NCI-H510A (cell line): ENCODE results near the gene RNF19B.

ENCODE experiments used
- DNase-seq: peaks from one replicate; lab custom pipeline; 2025; lab: John Stamatoyannopoulos, UW

The RNF19B gene

DNA sequence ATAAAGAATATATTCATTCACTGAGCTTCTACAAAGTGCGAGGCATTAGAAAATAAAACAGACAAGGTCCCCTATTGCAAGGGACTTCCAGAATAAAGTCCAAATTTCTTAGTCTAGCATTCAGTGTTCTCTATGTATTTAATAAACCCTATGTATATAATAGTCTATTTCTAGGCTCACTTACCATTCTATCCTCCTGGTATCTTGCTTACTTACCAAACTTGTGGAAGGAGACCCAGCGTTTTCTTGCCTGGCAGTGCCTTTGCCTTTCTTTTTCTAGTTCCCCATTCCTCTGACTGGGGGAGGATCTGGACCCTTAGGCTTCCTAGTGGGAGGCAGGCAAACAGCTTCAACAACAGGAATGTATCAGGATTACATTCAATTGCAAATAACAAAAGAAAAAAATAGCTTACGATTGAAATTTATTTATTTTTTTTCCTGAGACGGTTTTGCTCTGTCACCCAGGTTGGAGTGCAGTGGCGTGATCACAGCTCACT lies 690 bp upstream of the RNF19B start:
- no peak for DNase-seq

DNA sequence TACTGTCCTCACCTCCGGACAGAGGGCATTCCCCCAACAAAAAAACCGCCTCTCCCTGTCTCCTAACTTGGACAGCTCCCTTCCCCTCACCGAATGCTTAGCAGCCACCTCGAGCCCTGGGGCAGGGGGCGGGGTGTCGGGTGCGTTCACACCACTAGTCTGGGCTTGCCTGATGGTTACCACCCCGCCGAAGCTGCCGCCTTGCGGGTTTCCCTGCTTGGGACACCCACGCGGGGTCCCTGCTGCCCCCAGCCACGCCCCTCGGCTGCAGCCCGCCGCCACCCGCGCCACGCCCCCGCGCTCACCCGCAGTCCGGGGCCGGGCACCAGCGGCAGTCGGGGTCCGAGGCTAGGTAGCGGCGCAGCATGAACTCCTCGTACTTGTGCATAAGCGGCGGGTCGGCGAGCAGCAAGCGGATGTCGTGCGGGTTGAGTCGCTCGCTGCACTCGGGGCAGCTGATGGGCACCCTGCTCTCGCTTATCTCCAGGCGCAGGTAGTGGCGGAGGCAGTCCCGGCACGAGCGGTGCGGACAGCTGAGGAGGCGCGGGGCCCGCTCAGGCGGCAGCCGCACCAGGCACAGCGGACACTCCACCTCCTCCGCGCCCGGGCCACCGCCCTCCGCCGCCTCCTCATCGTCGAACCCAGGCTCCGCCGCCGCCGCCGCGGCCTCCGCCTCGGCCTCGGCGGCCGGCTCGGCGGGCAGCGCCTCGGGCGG lies 706 bp downstream of the RNF19B start:
- DNase-seq: peak; percentile 56

GRCh38 chr1:32962248-32962896 lies 2.2 kb downstream of the RNF19B start:
- no peak for DNase-seq

- no peak for DNase-seq
Measured at GRCh38 chr1:32960819-32961355, 3.7 kb downstream of the RNF19B start.

DNA sequence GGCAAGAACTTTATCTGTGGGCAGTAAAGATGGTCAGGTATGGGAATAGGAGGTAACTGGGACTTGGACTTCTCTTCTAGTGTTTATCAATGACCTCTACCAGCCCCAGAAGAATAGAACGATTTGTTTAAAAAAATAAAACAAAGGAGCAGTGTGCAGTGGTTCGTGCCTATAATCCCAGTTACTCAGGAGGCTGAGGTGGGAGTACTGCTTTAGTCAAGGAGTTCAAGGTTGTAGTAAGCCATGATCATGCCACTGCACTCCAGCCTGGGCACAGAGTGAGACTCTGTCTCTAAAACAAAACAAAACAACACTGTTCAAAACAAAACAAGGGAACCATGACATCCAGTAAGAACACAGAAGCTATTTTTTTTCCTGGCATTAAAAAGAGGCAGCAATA lies 4.3 kb downstream of the RNF19B start:
- no peak for DNase-seq

DNA sequence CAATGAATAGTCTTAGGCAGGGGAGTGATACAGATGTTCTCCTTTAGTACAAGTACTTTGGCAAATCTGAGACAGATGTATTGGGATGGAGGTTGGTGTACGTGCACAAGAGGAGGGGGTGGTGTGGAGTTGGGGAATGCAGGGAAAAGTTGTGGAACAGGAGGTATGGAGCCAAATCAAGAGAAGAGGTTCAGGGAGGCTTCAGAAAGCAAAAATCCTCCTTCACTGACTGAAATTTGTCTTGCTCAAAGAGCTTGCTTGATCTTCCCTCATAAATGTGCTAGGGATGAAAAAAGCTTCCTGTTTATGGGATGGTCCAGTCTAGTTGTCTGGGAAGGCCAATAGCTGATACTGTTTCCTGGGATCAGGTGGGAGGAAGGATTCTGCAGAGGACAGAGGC lies 5.8 kb downstream of the RNF19B start:
- DNase-seq: no peak

GRCh38 chr1:32957017-32957416 lies 7.6 kb downstream of the RNF19B start:
- no peak for DNase-seq

GRCh38 chr1:32954168-32954567 lies 10.4 kb downstream of the RNF19B start:
- DNase-seq: no peak

- no peak for DNase-seq
Measured at GRCh38 chr1:32953495-32953894, 11.1 kb downstream of the RNF19B start.

DNA sequence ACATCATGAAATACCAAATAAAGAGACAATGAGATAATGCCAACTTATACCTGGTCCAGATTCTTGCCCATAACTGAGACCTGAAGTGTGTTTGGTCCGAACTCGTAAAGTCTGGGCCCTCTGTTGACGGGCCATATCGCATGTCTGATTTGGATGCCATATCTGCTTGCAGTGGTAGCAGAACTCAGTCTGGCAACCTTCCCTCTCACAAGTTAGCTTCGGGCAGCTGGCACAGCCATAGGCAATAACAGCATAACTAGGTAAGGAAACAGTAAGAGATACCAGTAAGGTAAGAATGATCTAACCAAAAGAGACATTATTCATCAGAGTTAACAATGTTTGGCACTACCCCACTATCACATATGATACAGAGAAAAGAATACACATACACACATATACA lies 15.1 kb downstream of the RNF19B start:
- DNase-seq: no peak

GRCh38 chr1:32948905-32949304 lies 15.7 kb downstream of the RNF19B start:
- no peak for DNase-seq

- no peak for DNase-seq
Measured at GRCh38 chr1:32948390-32948722, 16.3 kb downstream of the RNF19B start.

- DNase-seq: no peak
Measured at GRCh38 chr1:32947669-32948389, 16.8 kb downstream of the RNF19B start.

DNA sequence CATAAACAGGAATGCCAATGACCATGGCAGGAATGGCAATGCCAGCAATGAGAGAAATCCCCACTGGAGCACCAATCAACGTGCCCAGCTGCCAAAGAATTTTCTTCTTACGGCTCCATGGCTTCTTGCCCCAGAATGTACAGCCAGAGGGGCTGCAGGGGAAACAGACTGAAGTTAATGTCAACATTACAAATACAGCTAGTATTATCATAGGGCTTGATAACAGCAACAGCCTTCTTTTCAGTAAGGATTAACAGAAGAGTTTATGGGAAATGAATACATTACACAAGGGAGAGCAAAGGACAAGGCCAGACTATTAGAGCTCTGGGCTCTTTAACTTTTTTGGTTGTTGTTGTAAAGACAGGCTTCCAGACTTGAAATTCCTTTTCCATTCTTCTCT lies 18.2 kb downstream of the RNF19B start:
- DNase-seq: no peak

DNA sequence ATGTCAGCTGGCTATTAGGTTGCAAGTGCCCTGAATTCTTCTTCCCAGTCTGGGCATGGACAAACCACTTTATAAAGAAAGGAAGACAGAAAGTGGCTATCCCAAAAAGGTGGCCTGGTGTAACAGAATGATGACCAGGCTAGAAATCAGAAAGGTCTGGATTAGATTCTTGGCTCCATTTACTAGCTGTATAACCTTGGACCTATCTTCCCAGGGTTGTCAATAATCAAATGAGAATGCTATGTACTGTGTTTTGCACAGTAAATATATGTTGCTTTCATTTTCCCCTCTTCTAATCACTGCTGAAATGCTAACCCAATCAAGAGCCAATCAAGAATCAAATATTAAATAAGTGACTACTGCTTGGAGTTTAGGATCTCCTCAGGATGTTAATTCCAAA lies 20.4 kb downstream of the RNF19B start:
- DNase-seq: no peak

- DNase-seq: no peak
Measured at GRCh38 chr1:32939655-32940371, 24.8 kb downstream of the RNF19B start.

DNA sequence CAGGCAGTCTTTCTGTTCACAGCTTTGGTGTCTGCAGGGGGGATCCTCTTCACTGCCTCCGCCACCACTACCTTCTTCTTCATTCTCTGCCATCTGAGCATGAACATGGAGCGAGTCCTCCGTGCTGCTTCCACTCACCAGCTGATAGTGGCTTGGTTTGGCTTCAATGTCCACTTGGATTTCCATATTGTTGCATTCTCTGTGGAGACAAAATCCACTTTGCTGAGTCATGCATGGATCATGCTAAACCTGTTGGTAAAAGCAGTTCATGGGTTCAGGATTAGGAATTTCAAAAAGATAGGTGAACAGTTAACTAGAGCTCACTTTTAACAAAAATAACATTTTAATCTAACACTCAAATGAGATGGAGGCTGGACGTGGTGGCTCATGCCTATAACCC lies 27.5 kb downstream of the RNF19B start:
- no peak for DNase-seq

DNA sequence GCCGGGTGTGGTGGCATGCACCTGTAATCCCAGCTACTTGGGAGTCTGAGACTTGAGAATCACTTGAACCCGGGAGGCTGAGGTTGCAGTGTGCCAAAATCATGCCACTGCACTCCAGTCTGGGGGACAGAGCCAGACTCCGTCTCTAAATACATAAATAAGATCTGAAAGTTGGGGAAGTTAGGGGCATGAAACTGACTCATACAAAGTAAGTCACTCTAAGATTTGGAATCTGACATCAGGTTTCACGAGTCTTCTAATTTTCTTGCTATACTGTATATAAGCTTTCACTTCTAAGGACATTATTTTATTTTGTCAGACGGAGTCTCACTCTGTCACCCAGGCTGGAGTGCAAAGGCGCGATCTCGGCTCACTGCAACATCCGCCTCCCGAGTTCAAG lies 30.1 kb downstream of the RNF19B start:
- DNase-seq: no peak

DNA sequence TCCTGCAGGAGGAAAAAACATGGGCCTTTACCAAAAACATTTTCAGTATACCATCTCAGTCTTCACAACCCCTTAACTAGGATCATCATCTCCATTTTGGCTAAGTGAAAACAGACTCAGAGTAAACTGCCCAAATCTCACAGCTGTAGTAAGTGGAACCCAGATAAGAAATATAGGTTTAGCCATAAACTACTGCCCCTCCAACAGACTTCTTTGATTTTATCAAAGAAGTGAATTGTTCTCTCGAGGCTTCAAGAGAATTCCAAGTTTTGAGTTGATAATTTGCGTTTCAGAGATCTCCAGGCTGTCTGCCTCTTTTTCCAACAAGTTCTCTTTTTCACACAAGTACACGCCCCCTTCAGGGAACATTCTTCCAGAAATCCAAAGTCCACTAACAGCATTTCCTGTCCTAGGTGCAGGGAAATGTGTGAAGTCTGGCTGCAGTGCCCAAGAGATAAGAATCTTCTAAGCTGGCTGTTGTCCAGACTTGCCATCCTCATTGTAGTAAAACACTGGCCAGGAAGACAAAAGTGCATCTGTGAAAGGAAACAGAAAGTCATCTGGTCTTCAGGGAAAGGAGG lies 30.8 kb downstream of the RNF19B start:
- DNase-seq: no peak

DNA sequence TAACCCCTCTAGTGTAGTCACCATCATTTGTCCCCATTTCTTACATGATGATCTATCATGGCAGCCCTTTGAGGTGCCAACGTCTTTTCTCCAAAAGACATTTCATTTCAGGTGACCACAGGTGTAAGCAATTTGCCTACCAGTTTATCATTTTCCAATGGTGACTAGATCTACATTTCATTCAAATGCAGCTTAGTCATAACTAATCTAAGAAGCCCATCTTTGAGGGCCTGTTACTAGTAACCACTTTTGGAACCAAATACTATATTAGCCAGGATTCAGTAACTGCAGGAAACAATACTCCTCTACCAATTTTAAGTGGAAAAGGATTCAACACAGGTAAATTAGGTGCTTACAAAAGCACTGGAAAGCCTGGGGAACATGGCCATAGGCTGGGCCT lies 32.8 kb downstream of the RNF19B start:
- no peak for DNase-seq

- no peak for DNase-seq
Measured at GRCh38 chr1:32929366-32929765, 35.2 kb downstream of the RNF19B start.

DNA sequence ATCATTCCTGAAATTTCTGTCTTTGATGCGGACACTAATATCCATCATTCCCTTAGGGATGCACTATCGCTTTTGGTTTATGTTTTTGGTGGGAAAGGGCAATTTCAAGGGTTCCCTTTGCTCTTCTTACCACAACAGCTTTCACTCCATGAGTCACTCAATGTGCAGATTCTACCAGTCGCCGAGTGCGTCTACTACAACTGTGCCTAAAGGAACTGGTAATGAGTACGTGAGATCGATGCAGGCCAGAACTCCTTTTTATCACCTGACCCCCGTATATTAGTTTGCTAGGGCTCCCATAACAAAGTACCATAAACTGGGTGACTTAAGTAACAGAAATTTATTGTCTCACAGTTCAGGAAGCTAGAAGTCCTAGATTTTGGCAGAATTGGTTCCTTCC lies 35.9 kb downstream of the RNF19B start:
- no peak for DNase-seq
